GM12872 (cell line): Measurements from ENCODE around the gene SMIM11.
A peak's percentile ranks its signal among the peaks of the same experiment; 100 is the strongest.

Experiments used
- CTCF ChIP-seq: IDR thresholded peaks from 3 replicates; pipeline ENCODE4 v1.5.1; 2011; ENCODE audit warnings: low read depth, mild to moderate bottlenecking, low read length, moderate library complexity; ENCODE audit not compliant: insufficient read depth

Gene SMIM11

GRCh38 chr21:34344584-34344983 is 30.7 kb upstream of the SMIM11 start:
- no peak for TF ChIP-seq CTCF

GRCh38 chr21:34345091-34345871 is 30.0 kb upstream of the SMIM11 start:
- TF ChIP-seq CTCF: no peak

- no peak for TF ChIP-seq CTCF
Measured at GRCh38 chr21:34345892-34346291, 29.4 kb upstream of the SMIM11 start.

- no peak for TF ChIP-seq CTCF
Measured at GRCh38 chr21:34348890-34349519, 26.3 kb upstream of the SMIM11 start.

GRCh38 chr21:34351786-34352241 is 23.5 kb upstream of the SMIM11 start:
- TF ChIP-seq CTCF: peak; percentile 73

- TF ChIP-seq CTCF: no peak
Measured at GRCh38 chr21:34352556-34352955, 22.8 kb upstream of the SMIM11 start.

GRCh38 chr21:34353182-34353581 is 22.1 kb upstream of the SMIM11 start:
- no peak for TF ChIP-seq CTCF
